Glomerular visceral epithelial cell (primary cell): ENCODE results near the gene ARL8A.
"Not testable (repeated sequence)": the region's sequence is repeated elsewhere in the genome, so short reads cannot be mapped to it uniquely, and the experiment has no call there.

Experiments used
- DNase-seq: peaks from one replicate; pipeline ENCODE4 v3.0.0-alpha.2; 2016; ENCODE audit errors: extremely low spot score

ARL8A gene

DNA sequence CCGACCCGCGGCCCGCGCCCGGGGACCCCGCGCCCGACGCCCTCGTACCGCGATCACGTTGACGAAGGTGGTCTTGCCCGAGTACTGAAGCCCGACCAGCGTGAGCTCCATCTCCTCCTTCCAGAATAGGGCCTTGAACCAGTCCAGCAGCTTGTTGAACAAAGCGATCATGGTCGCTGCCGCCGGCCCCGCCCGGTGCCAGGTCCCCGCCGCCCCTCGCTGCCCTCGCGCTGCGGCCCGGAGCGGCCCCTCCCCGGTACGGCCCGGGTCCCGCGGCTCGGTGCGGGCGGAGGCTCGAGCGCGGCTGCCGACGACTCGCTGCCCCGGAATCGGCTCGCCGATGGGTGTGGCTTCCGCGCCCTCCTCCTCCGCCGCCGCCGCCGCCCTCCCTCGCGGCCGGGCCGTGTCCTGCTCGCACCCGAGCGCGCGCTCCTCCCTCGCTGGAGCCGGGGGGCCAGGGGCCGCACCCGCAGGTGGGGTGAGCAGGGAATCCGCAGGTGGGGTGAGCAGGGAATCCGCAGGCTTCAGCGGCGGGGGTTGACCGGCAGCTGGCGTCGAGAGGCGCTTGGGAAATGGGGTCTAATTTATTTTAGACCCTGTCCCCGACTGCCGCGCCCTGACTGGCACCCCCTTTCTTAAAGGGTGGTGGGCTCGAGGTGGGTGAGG is at the start of gene ARL8A:
Gene ARL8A (minus strand): TSS at position 336 of the 666 bp plus-strand sequence. CDS start 165 bp downstream, at position 171.
- peak; percentile 54 for DNase-seq

- DNase-seq: no peak
Measured at GRCh38 chr1:202194328-202194648, 49.8 kb upstream of the ARL8A start.

DNA sequence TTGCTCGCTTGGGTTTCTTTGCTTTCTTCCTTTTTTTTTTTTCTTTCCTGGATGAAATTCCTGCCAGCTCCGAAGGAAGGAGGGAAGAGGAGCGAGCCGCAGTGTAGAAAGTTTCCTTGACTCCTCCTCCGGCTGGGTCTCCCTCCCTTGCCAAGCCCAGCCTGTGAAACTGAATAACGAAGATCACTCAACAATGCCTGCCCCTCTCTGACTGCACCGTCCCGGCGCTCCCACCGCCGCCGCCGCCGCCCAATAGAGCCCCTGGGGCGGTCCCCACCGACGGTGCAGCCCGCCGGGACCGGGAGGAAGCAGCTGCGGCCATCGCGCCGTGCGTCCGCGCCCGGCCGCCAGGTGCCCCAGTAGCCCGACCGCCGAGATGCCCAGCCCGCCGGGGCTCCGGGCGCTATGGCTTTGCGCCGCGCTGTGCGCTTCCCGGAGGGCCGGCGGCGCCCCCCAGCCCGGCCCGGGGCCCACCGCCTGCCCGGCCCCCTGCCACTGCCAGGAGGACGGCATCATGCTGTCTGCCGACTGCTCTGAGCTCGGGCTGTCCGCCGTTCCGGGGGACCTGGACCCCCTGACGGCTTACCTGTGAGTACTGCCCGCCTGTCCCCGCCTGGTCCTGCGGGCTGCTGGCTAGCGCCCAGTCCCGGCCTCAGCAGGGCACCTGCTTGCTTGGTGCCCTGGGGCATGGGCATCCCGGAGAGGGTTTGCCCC is 49.2 kb upstream of the ARL8A start, which contains the start of gene LGR6:
Gene LGR6 (plus strand): TSS at position 186 of the 714 bp plus-strand sequence. CDS start 191 bp downstream, at position 377.
- no peak for DNase-seq

DNA sequence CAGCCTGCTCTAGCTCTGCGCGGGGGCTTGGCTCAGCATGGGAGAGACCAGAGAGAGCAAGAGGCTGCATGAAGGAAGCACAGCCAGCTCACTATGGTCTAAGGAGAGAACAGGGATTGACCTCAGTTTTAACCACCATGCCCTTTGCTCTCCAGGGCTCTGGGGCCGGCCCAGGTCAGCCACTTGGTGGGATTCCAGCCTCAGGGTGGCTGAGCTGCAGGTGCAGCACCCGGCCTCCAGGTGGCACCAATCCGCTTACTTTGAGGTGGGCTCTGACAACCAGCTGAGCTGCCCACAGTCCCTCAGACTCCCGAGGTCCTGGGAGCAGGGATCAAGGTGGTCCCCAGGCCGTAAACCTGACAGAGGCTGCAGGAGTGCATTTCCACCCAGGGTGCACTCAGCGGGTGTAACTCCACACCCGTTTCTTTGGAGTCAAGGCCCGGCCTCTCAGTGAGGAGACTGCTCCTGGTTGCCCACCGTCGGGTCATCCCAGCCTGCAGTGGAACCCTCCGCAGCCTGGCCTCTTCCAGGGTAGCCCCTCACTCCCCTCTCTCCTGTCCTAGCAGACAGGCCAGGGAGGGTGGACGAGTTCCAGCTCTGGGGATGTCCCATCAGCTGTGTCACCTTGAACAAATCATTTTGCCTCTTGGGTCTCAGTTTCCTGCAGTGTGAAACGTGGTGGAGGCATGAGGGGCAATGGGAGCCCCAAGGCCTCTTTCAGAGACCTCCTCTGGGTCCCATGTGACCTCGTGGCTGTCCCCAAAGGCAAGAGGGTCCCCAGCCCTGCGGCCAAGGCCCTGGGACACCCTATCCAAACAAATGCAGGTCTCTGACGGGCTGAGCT is 48.5 kb upstream of the ARL8A start:
- peak; percentile 63 for DNase-seq

DNA sequence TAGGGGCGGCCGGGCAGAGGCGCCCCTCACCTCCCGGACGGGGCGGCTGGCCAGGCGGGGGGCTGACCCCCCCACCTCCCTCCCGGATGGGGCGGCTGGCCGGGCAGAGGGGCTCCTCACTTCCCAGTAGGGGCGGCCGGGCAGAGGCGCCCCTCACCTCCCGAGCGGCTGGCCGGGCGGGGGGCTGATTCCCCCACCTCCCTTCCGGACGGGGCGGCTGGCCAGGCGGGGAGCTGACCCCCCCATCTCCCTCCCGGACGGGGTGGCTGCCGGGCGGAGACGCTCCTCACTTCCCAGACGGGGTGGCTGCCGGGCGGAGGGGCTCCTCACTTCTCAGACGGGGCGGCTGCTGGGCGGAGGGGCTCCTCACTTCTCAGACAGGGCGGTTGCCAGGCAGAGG is 46.9 kb upstream of the ARL8A start:
- DNase-seq: not testable (repeated sequence)

DNA sequence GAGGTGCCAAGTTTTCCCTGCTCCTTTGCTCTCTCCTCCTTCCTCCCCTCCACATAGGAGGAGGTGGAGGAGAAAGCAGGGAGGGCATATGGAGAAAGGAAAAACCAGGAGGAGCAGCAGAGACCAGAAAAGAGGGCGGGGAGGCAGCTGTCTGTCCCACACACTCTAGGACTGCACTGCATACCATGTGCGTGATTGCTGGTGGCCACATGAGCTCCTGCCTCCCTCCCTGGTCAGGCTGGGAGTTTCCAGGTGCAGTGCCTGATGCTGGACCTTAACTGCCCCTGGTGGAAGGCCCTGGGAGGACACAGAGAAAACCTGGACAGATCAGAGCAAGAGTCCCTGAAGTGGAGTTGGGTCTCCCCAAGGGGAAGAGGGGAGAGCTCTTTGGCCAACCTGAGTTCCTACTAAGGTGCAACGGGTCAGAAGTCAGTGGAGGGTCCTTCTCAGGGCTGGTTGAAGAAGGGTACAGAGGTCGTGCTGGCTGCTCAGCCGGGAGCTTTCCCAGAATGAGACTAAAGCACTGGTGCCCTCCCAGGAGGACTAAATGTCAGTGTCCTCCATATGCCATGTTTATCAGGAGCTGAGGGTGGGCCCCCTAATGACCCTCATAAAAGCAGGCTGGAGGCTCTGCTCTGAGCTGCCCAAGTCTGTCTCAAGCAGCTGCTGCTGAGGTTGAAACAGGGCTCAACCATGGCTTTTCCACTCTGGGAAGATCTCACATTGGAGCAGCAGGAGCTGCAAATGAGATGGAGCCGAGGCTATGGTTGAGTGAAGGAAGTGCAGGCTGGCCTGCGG is 45.6 kb upstream of the ARL8A start:
- peak; percentile 53 for DNase-seq

DNA sequence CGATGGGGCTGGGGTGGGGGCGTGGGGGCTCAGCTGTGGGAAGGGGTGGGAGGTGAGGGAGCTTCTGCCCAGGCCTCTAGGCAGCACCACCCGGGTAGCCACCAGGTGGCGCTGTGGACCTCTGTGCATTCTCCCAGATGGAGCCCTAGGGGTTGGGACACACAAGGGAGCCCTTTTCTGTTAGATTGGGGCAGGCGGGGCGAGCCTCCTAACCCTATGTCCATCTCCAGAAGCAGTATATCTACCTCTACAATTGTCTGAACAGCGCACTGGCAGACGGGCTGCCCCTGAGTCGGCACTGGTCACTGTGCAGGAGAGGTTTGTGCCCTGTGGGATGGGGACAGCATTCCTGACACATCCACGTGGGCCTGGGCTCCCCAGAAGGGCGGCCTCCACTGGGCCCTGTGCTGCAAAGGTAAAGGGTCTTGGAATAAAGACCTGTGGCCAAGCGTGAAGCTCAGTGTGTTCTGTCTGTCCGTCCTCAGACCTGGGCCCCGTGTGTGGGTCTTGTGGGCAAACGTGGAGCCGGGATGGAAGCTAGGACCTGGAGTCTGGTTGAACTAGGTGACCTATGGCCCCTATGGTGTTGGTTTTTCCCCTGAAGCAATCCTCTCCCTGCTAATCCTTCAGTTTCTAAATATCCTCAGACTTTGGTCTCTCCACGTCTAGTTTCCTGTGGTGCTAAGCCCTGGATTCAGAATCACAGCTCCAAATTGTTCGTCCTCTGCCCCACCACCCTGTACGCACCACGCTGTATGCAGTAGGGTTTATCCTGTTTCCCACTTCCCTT is 44.7 kb upstream of the ARL8A start:
- DNase-seq: peak; percentile 69

- no peak for DNase-seq
Measured at GRCh38 chr1:202187697-202188407, 43.3 kb upstream of the ARL8A start.

DNA sequence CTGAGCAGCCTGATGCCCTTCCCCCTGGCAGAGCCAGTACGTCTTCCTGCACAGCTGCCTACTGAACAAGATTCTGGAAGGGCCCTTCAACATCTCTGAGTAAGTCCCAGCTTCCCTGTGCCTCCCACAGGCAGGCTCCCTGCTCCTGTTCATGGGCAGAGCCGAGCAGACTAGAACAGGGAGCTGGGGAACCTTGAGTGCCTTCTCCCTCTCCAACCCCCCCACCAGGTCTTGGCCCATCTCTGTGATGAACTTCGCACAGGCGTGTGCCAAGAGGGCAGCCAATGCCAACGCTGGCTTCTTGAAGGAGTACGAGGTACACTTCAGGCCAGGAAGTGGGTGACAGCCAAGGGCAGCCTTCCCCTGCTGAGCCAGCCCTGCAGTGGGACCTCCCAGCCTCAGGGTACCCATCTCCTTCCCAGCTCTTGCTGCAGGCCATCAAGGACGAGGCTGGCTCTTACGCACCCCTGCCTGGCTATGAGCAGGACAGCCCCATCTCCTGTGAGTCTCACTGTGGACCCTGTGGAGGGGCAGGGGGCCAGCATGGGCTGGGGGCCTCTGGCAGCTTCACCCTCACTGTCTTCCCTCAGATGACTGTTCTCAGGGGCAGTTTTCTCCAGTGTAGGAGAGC is 42.6 kb upstream of the ARL8A start:
- no peak for DNase-seq

DNA sequence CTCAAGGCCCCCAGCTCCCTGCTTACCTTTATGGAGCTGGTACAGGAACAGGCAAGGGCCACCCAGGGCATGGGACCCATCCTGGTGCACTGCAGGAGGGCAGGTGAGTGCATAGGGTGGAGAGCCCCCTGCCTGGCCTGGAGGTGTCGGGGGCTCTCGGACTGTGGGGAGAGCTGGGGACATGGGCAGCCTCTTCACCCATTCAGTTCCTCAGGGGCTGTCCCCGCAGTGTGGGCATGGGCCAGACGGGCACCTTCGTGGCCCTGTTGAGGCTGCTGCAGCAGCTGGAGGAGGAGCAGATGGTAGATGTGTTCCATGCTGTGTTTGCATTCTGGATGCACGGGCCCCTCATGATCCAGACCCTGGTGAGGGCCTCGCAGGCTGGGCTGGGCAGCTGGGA is 41.8 kb upstream of the ARL8A start:
- no peak for DNase-seq

GRCh38 chr1:202184750-202185460 is 40.4 kb upstream of the ARL8A start:
- peak; percentile 88 for DNase-seq

- no peak for DNase-seq
Measured at GRCh38 chr1:202182040-202182877, 37.7 kb upstream of the ARL8A start.

DNA sequence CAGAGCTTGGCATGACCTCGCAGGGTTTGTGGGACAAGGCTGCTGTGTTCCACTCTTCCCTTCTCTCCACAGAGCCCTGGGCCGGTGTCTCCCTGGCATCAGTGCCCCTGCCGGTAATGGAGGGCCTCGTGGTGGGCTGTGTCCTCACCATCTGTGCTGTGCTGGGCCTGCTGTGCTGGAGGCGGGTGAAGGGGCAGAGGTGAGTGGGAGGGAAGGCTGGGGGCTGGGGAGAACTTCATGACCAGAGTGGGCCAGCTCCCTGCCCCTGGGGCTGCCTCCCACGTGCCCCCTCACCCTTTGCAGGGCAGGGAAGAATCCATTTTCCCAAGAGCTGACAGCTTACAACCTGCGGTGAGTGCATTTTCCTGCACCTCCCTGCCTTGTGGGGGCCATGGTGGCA is 37.0 kb upstream of the ARL8A start:
- DNase-seq: no peak

GRCh38 chr1:202180751-202181139 is 36.2 kb upstream of the ARL8A start:
- not testable (repeated sequence) for DNase-seq

GRCh38 chr1:202179828-202180750 is 35.6 kb upstream of the ARL8A start:
- DNase-seq: no peak

- DNase-seq: no peak
Measured at GRCh38 chr1:202176949-202177927, 32.7 kb upstream of the ARL8A start.
